VCaP (cell line): Measurements from ENCODE around the gene CALN1.

Source experiments
- H3K27ac ChIP-seq: fragments of 450-650 bp; 2 replicates; pipeline ENCODE4 v1.5.1; 2017
- CTCF ChIP-seq: fragments of 450-650 bp; conservative IDR thresholded peaks from 2 replicates; pipeline ENCODE4 v1.5.1; 2017; ENCODE audit warnings: mild to moderate bottlenecking, moderate library complexity

The CALN1 gene

GRCh38 chr7:72408966-72409637, 3.0 kb downstream of the CALN1 start:
- H3K27ac ChIP-seq = no peak overlapping the region
- TF ChIP-seq CTCF = no peak

- H3K27ac ChIP-seq = no peak overlapping the region
- no peak; the same call in 1 of the 2 replicates for TF ChIP-seq CTCF
Observed at GRCh38 chr7:72406820-72407403, 5.2 kb downstream of the CALN1 start.

- no peak for TF ChIP-seq CTCF
- H3K27ac ChIP-seq = no peak overlapping the region
Observed at GRCh38 chr7:72405871-72406270, 6.3 kb downstream of the CALN1 start.

GRCh38 chr7:72405418-72405817, 6.7 kb downstream of the CALN1 start:
- no peak overlapping the region for H3K27ac ChIP-seq
- TF ChIP-seq CTCF = no peak

- no peak for TF ChIP-seq CTCF
Observed at GRCh38 chr7:72404743-72405142, 7.4 kb downstream of the CALN1 start.

GRCh38 chr7:72403458-72404076, 8.6 kb downstream of the CALN1 start:
- no peak overlapping the region for H3K27ac ChIP-seq
- TF ChIP-seq CTCF = no peak

More at GRCh38 chr7:72404743-72405142, 7.4 kb downstream of the CALN1 start:
- no peak overlapping the region for H3K27ac ChIP-seq

GRCh38 chr7:72394016-72394415, 18.1 kb downstream of the CALN1 start:
- H3K27ac ChIP-seq = no peak overlapping the region
- TF ChIP-seq CTCF = no peak
